Sigmoid colon (tissue), 7 donors: ENCODE results near the gene ITGB4. TPM values are rescaled to one million over a fixed set of nuclear protein-coding genes. Genes with fewer than 3 reads are reported as not detected.

Source experiments
- DNase-seq: peaks from one replicate; pipeline ENCODE4 v3.0.0-alpha.2; 2019
- H3K27ac ChIP-seq, 4 donors: fragments of 200-600 bp; sonication (generic); one replicate each; pipeline ENCODE4 v1.5.1; 2016 to 2019; ENCODE audit warnings: mild to moderate bottlenecking in 1 of 4
- H3K27me3 ChIP-seq, 3 donors: fragments of 200-600 bp; sonication (generic); one replicate each; pipeline ENCODE4 v1.5.1; 2019; ENCODE audit warnings: mild to moderate bottlenecking in 1 of 3
- H3K36me3 ChIP-seq, 4 donors: fragments of 200-600 bp; sonication (generic); one replicate each; pipeline ENCODE4 v1.5.1; 2016 to 2019
- H3K4me1 ChIP-seq, 4 donors: fragments of 200-600 bp; sonication (generic); one replicate each; pipeline ENCODE4 v1.5.1; 2017 to 2019
- H3K4me3 ChIP-seq, 4 donors: fragments of 200-600 bp; sonication (generic); one replicate each; pipeline ENCODE4 v1.5.1; 2017 to 2019; ENCODE audit warnings: mild to moderate bottlenecking in 2 of 4, moderate library complexity in 1 of 4
- H3K9me3 ChIP-seq, 4 donors: fragments of 200-600 bp in 3 of 4; sonication (generic) in 3 of 4; one replicate each; pipeline versions ENCODE4 v1.5.1 to v1.6.1; 2013 to 2019
- CTCF ChIP-seq, 4 experiments: fragments of 450-650 bp in 3 of 4; fragments of 200-600 bp in 1 of 4; IDR thresholded peaks; one replicate each; pipeline ENCODE4 v1.5.1; 2016 to 2019; ENCODE audit warnings: antibody characterized with exemption in 4 of 4, mild to moderate bottlenecking in 3 of 4, moderate library complexity in 2 of 4
- EP300 ChIP-seq, 4 donors: sonication (generic); formaldehyde crosslinking; IDR thresholded peaks; one replicate each; pipeline ENCODE4 v1.6.1; 2017; ENCODE audit warnings: antibody characterized with exemption in 4 of 4
- POLR2A ChIP-seq, 2 donors: fragments of 450-650 bp; IDR thresholded peaks; one replicate each; pipeline ENCODE4 v1.6.1; 2016; ENCODE audit warnings: antibody characterized with exemption in 2 of 2, mild to moderate bottlenecking in 2 of 2, moderate library complexity in 2 of 2
- POLR2AphosphoS5 ChIP-seq, 4 donors: sonication (generic); formaldehyde crosslinking; IDR thresholded peaks; one replicate each; pipeline ENCODE4 v1.6.1; 2017; ENCODE audit warnings: antibody characterized with exemption in 4 of 4
- WGBS, 2 donors: extraction: QIAGEN DNeasy Blood & Tissue Kit; methylation state at CpG; one replicate each; pipeline ENCODE4 v1.1.7; 2013; 5-methylcytosine and 5-hydroxymethylcytosine counted together
- intact Hi-C: fragments of 100-400 bp; cut with DNase I; formaldehyde crosslinking; loops from one replicate; pipeline ENCODE4 v1.15.1; 2023
- polyA plus RNA-seq, 3 donors: library from polyadenylated mRNA; stranded (reverse); fragments of 200-250 nt; gene quantifications; one replicate each; pipeline ENCODE4 v1.2.3, GENCODE V29; 2013
- total RNA-seq, 4 donors: library from RNA; depleted of rRNA; stranded (reverse); fragments of >200 nt; gene quantifications; one replicate each; pipeline ENCODE4 v1.1.0, GENCODE V29; 2016
- donor health status: healthy with polysubstance abuse.
- donor health status: Bipolar disorder and iron deficiency.
- donor health status: healthy.

The ITGB4 gene
- total and polyA plus RNA-seq, 7 donors: 15.1 to 116 (median 25.8) TPM

- WGBS, 2 donors: 87 to 93% methylated on average over 4 of the region's 4 CpGs
- H3K27ac ChIP-seq: no peak overlapping the region
- H3K4me1 ChIP-seq: no peaks in the 10 kb centered on the region
- no peak overlapping the region for H3K4me3 ChIP-seq
- no peak for DNase-seq
- no peaks in the 10 kb centered on the region for H3K27me3 ChIP-seq
- no peaks in the 10 kb centered on the region for H3K9me3 ChIP-seq
- peaks cover 9 to 41% (median 13%) of the 10 kb centered on the region in 4 donors for H3K36me3 ChIP-seq
- intact Hi-C loops: no loop called here
- TF ChIP-seq POLR2AphosphoS5 (IDR thresholded peaks at IDR 0.05): no peak
- TF ChIP-seq CTCF (IDR thresholded peaks at IDR 0.05): no peak
- TF ChIP-seq POLR2A (IDR thresholded peaks at IDR 0.05): no peak
- TF ChIP-seq EP300 (IDR thresholded peaks at IDR 0.05): no peak
Observed at GRCh38 chr17:75799402-75799801, 78.1 kb downstream of the ITGB4 start.

GRCh38 chr17:75803883-75804282 lies 82.6 kb downstream of the ITGB4 start:
- Histone ChIP-seq H3K4me1 (no peaks in the 10 kb centered on the region), H3K36me3 (peaks cover 0 to 14% (median 6%) of the 10 kb centered on the region in 4 donors), H3K27ac (no peak overlapping the region), H3K27me3 (no peaks in the 10 kb centered on the region), H3K4me3 (no peak overlapping the region), H3K9me3 (no peaks in the 10 kb centered on the region)
- TF ChIP-seq POLR2A (IDR thresholded peaks at IDR 0.05): no peak
- no peak for TF ChIP-seq EP300 (IDR thresholded peaks at IDR 0.05)
- no peak for TF ChIP-seq POLR2AphosphoS5 (IDR thresholded peaks at IDR 0.05)
- TF ChIP-seq CTCF (IDR thresholded peaks at IDR 0.05): no peak
- no peak for DNase-seq
- 92 to 94% methylated on average over 1 of the region's 1 CpG for WGBS, 2 donors
- intact Hi-C loops: no loop called here

- Histone ChIP-seq H3K9me3 (no peaks in the 10 kb centered on the region), H3K36me3 (peaks cover 0 to 27% (median 9%) of the 10 kb centered on the region in 4 donors), H3K4me1 (peaks cover 0 to 10% (median 0%) of the 10 kb centered on the region in 4 donors), H3K4me3 (no peak overlapping the region), H3K27me3 (no peaks in the 10 kb centered on the region), H3K27ac (no peak overlapping the region)
- intact Hi-C loops: no loop called here
- no peak for DNase-seq
- TF ChIP-seq CTCF (IDR thresholded peaks at IDR 0.05) (no peak), POLR2A (IDR thresholded peaks at IDR 0.05) (no peak), EP300 (IDR thresholded peaks at IDR 0.05) (no peak)
- 88 to 90% methylated on average over 4 of the region's 4 CpGs for WGBS, 2 donors
Observed at GRCh38 chr17:75806822-75807500, 85.7 kb downstream of the ITGB4 start.

Other genes with a start within 250 kb of the ITGB4 start
- gene CASKIN2, start 205.9 kb upstream of the ITGB4 start, total RNA-seq: 10 to 100 TPM in 3 of 4 donors, 1 to 10 TPM in 1; 10.0 to 14.7 (median 10.2) TPM
- 10 to 100 TPM in 1 of 3 donors, 1 to 10 TPM in 2; 4.8 to 12.9 (median 7.4) TPM for gene CASKIN2, start 205.9 kb upstream of the ITGB4 start, polyA plus RNA-seq
- gene TSEN54, start 204.9 kb upstream of the ITGB4 start, total RNA-seq: 10 to 100 TPM; 11.1 to 25.3 (median 21.3) TPM
- 10 to 100 TPM; 32.4 to 43.7 (median 35.6) TPM for gene TSEN54, start 204.9 kb upstream of the ITGB4 start, polyA plus RNA-seq
- 1 to 10 TPM; 1.4 to 5.0 (median 3.4) TPM for gene LLGL2, start 195.8 kb upstream of the ITGB4 start, total RNA-seq
- gene LLGL2, start 195.8 kb upstream of the ITGB4 start, polyA plus RNA-seq: 100 to 1,000 TPM; 197 to 299 (median 294) TPM
- gene MYO15B, start 133.7 kb upstream of the ITGB4 start, total RNA-seq: 100 to 1,000 TPM in 1 of 4 donors, 10 to 100 TPM in 3; 33.1 to 117 (median 52.0) TPM
- gene MYO15B, start 133.7 kb upstream of the ITGB4 start, polyA plus RNA-seq: 100 to 1,000 TPM; 212 to 460 (median 250) TPM
- gene SMIM5, start 88.0 kb upstream of the ITGB4 start, total RNA-seq: 1 to 10 TPM in 3 of 4 donors, under 1 TPM in 1; 0.82 to 7.2 (median 3.8) TPM
- gene SMIM5, start 88.0 kb upstream of the ITGB4 start, polyA plus RNA-seq: 10 to 100 TPM in 1 of 3 donors, 1 to 10 TPM in 2; 5.5 to 29.6 (median 6.0) TPM
- gene RECQL5, start 54.3 kb upstream of the ITGB4 start, total RNA-seq: 10 to 100 TPM in 3 of 4 donors, 1 to 10 TPM in 1; 5.1 to 11.6 (median 11.3) TPM
- gene RECQL5, start 54.3 kb upstream of the ITGB4 start, polyA plus RNA-seq: 10 to 100 TPM in 2 of 3 donors, 1 to 10 TPM in 1; 9.0 to 30.1 (median 10.2) TPM
- 10 to 100 TPM; 53.5 to 96.9 (median 63.6) TPM for gene SAP30BP, start 54.1 kb upstream of the ITGB4 start, total RNA-seq
- 10 to 100 TPM; 53.2 to 69.3 (median 57.7) TPM for gene SAP30BP, start 54.1 kb upstream of the ITGB4 start, polyA plus RNA-seq
- gene GALK1, start 43.7 kb downstream of the ITGB4 start, total RNA-seq: 10 to 100 TPM; 17.2 to 24.6 (median 20.3) TPM
- 10 to 100 TPM; 14.3 to 28.2 (median 14.4) TPM for gene GALK1, start 43.7 kb downstream of the ITGB4 start, polyA plus RNA-seq
- gene UNK, start 63.3 kb downstream of the ITGB4 start, total RNA-seq: 10 to 100 TPM; 18.9 to 29.6 (median 26.4) TPM
- gene UNK, start 63.3 kb downstream of the ITGB4 start, polyA plus RNA-seq: 10 to 100 TPM; 12.7 to 24.4 (median 16.8) TPM
- 10 to 100 TPM in 2 of 4 donors, 1 to 10 TPM in 2; 4.3 to 11.4 (median 9.6) TPM for gene UNC13D, start 122.9 kb downstream of the ITGB4 start, total RNA-seq
- gene UNC13D, start 122.9 kb downstream of the ITGB4 start, polyA plus RNA-seq: 10 to 100 TPM in 2 of 3 donors, 1 to 10 TPM in 1; 6.0 to 61.9 (median 17.1) TPM
- gene WBP2, start 133.9 kb downstream of the ITGB4 start, total RNA-seq: 10 to 100 TPM; 44.2 to 73.1 (median 56.9) TPM
- gene WBP2, start 133.9 kb downstream of the ITGB4 start, polyA plus RNA-seq: 100 to 1,000 TPM in 1 of 3 donors, 10 to 100 TPM in 2; 87.1 to 110 (median 91.3) TPM
- gene TRIM47, start 157.1 kb downstream of the ITGB4 start, total RNA-seq: 10 to 100 TPM; 27.8 to 40.9 (median 37.2) TPM
- gene TRIM47, start 157.1 kb downstream of the ITGB4 start, polyA plus RNA-seq: 10 to 100 TPM; 28.7 to 41.0 (median 39.0) TPM
- gene TRIM65, start 175.5 kb downstream of the ITGB4 start, total RNA-seq: 10 to 100 TPM; 22.4 to 27.5 (median 25.1) TPM
- gene TRIM65, start 175.5 kb downstream of the ITGB4 start, polyA plus RNA-seq: 10 to 100 TPM in 2 of 3 donors, 1 to 10 TPM in 1; 7.2 to 19.1 (median 10.2) TPM
- 10 to 100 TPM; 32.8 to 50.6 (median 41.8) TPM for gene MRPL38, start 183.4 kb downstream of the ITGB4 start, total RNA-seq
- gene MRPL38, start 183.4 kb downstream of the ITGB4 start, polyA plus RNA-seq: 10 to 100 TPM; 55.9 to 71.5 (median 57.1) TPM
- 10 to 100 TPM in 1 of 4 donors, 1 to 10 TPM in 3; 4.4 to 16.6 (median 6.3) TPM for gene FBF1, start 219.6 kb downstream of the ITGB4 start, total RNA-seq
- 1 to 10 TPM; 1.2 to 9.0 (median 2.5) TPM for gene FBF1, start 219.6 kb downstream of the ITGB4 start, polyA plus RNA-seq